NCI-H187 (cell line): ENCODE data around the gene CDC42BPB.

Experiments used
- DNase-seq, 2 experiments: peaks; one replicate each; lab custom pipeline; 2025; lab: John Stamatoyannopoulos, UW

The CDC42BPB gene

DNA sequence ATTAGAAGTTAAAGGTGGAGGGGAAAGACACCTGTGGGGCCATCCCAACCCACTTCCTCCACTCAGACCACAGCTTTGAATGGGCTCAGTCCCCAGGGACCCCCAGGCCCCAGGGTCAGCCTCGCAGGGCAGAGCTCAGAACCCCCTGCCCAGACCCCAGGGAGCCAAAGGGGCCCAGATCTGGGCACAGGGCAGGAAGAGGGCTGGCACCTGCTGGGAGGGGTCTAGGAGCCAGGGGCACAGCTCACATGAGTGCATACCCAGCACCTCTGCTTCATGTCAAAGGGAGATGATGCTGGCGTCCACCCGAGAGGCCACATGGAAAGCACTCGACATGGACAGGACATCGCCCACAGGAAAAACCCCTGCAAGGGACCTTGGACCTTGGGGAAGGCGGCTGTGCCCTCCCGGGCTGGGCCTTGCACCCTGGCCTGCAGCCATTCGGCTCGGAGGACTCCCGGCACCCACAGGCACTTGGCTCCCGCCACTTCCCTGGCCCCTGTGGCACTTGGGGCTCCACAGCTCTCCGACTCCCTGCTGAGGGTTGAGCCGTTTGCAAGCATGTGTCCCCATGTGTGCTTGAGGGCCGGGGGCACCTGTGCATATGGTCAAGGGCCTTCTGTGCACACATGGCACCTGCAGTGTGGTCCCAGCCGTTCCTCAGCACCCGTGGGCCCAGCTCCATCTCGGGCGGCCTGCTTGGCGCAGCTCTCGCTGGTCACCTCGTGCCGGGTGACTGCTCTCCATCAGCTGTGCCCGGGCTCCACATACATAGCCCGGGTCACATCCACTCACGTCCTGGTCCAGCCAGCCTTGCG lies 142.7 kb downstream of the CDC42BPB start:
- no peak for DNase-seq

DNA sequence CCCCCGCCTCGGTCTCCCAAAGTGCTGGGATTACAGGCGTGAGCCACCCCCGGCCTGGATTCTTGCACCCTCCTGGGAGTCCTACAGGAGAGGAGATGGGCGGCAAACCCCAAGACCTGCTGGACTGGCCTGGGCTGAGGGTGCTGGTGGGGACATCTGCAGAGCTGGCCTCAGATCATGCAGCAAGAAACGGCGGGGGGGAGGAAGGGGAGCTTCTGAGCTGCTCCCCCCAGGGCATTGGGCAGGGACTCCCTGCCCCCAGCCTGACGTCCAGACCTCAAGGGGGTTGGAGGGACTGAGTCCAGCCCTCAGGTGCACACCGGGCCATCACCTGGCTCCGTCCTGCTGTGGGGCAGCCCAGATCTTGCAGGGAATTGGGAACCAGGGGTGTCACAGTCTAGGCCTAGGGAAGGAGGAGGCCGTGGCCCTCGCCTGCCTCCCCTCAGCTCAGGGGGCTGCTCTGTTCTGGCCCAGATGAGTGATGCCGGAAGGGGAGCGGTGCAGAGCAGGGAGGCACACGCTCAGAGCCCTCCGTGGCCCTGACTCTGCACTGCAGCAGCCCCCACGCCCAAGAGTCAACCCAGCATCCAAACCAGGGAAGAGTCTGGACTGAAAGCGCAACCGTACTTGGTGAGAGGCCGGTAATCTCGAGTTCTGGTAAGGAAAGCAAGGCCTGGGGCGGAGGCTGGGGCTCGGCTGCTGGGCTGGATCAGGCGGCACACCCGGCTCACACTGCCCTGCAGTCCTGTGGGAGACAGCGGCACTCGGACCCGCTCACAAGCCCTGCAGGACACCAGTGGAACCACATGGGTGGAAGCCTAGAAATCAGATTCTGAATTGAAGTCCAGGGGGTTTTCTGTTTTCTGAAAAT lies 143.8 kb downstream of the CDC42BPB start:
- no peak for DNase-seq

DNA sequence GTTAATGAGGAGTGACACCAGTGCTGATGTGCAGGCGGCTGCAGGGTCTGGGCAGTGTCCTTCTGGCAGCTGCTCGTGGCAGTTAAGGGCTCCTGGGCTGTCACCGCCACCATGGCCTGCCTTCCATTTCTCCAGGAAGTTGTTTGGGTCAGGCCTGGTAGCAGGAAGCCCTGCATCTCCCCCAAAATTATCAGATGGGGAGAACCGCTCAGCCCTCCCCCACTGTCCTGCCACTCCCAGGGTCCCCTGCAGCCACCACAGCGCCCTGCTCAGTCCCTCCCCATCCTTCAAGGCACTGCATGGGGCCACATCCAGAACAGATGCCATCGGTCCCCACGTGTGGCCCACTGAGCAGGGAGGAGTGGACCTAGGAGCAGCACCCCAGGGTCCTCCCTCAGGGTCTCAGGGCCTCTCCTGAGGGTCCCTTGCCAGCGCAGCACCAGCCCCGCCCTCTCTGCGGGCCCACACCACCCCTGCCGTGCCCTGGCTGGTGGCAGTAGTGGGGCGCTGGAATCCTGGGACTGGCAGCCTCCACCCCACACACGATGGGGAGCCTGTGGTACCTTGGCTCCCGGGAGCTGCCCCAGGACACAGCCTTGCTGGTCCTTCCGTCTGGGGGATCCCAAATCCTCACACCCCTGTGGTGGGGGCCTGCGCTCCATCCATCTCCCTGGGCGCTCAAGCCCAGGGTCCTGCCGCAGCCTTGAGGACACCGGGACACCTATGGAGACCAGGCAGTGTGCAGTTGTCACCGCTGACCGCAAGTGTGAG lies 145.2 kb downstream of the CDC42BPB start:
- DNase-seq = no peak

DNA sequence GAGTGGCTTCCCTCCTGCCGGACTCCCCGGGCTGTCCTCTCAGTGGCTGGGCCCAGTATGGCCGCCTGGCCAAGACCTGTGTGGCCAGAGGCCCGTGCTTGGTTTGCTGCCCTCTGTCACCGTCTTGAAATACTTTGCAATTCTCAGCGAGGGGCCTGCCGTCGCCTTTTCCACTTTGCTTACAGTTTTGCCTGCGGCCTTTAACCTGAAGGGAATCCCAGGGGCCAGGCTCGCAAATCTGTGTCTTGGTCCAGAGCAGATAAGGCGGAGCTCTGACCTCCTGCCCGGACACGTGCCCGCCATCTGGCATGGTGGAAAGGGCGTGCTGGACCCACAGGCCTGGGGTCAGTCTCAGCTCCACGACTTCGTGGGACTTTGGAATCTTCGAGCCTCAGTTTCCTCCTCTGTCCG lies 145.8 kb downstream of the CDC42BPB start:
- no peak for DNase-seq

DNA sequence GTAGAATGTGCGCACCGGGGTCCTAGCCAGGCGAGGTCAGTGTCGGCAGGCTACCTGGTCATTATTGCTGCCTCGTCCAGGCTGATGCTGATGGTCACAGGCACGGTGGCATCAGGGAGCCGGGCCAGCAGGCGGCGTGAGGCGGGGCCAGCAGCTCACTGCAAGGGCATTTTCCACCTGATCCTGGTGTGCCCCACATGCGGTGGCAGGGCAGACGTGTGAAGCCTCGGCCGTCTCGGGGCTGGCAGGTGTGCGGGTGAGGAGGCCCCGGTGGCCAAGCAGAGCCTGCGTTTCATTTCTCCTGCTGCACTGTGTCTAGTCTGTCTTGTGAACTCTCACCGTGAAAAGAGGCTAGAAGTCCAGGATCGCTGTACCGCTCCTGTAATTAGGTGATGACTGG lies 146.9 kb downstream of the CDC42BPB start:
- DNase-seq = no peak

DNA sequence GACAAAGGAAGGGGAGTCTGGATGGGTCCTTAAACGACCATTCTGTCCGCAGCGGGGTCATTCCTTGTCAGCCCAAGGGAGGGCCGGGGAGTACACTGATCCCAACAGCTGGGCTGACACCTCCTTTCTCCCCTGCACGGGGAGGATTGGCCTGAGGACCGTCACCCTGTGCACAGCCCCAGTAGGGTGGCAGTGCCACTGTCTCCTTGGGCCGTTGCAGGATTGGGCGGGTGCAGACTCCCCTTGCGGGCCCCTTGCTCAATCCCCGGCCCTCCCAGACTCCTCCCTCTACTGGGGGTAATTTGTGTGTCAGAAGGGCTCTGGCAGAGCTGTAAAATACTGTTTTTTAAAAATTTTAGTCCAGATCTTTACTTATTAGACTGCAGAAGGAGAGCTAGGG lies 147.4 kb downstream of the CDC42BPB start:
- DNase-seq = no peak

DNA sequence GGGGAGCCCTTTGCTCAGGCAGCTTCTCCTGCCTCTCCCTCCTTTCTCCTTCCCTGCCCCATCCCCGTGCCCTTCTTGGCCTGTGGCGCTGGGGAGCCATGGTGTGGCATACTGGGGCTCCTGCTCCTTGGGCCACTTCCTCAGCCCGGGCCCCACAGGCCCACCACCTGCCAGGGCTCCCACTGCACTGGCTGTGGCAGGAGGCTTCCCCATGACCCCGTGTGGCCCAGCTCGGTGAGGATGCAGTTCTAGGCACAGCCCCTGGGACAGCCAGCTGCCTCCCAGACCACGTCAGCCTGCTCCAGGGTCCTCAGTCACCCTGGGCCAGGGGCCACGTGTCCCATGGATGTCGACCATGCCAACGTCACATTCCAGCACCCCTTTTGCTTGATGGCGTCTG lies 147.9 kb downstream of the CDC42BPB start:
- no peak for DNase-seq

DNA sequence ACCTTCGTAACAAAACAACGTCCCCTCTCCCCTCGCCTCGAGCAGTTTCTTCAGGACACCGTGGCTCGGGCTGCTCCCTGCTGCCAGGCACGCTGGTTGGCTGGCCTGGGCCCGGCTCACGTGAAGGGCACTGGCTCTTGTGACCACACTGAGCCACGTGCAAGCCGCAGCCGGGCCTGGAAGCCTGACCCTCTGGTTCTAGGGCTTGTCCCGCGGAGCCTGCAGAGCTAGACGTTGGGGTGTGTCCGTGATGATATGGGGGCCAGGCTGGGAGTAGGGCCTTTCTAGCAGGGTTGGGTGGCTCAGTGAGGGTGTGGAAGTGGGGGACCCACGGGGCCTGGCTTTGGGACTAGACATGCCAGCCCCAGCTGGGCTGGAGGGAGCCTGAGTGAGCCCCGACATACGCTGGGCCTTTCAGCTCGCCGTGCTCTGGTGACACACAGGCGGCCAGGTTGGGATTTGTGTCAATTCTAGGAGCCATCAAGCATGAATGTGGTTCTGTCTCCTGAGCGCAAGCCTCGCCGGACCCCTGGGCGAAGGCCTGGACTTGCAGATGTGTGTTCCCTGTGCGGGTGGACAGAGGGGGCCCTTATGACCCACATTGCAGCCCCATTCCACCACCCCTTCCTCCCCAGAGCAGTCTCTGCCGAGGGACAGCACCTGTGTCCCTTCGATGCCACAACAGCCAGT lies 148.4 kb downstream of the CDC42BPB start:
- no peak for DNase-seq

DNA sequence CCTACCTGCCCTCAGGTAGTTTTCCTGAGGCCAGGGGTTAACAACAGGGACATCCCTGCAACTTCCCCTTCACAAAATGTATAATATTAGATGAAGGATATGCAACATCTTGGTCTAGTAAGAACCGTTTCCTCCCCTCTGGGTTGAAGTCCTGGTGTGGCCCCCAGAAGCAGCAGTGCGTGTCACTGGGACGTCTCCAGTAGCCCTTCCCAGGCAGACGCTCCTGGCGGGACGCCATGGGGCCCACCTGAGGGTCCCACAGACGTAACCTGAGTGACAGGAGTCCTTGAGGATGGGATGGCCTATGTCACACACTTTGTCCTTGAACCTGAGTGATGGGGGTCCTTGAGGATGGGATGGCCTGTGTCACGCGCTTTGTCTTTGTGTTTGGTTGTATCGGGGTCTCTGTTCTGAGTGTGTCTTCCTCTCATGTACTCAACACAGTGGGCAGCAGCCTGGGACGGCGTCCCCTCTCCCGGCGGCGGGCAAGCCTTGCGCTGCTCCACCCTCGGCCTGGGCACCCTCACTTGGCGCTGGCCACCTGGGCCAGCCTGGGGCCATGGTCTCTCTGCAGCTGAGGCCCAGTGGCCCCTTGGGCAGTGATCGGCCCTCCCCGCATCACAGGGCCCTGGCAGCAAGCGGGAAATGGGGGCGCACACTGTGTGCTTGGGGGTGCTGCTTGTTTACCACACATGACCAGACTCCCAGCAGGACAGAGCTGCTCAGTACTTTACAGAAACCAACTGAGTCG lies 149.2 kb downstream of the CDC42BPB start:
- DNase-seq = no peak

DNA sequence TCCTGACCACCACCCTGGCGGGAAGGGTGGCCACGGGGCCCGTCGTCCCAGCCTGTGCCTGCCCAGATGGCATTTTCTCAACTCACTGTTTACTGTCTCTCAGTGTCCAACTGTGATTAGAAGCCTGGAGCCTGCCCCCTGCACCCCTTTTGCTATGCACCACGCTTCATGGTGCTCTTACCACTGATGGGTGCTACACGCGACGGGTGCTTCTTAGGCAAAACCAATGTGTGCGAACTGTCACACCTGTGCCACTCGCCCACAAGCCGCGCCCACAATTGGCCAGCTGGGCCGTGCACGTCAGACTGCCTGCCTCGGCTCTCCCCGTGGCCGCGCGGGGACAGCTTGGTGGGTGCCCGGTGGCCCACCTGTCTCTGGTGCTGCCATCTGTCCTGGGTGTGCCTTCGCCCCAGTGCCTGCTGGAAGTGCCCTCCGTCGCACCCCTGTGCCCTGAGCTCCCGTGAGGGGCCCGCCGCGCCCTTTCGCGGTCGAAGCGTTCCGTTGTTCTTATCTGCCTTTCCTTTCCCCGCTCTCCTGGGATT lies 150.0 kb downstream of the CDC42BPB start:
- no peak for DNase-seq

DNA sequence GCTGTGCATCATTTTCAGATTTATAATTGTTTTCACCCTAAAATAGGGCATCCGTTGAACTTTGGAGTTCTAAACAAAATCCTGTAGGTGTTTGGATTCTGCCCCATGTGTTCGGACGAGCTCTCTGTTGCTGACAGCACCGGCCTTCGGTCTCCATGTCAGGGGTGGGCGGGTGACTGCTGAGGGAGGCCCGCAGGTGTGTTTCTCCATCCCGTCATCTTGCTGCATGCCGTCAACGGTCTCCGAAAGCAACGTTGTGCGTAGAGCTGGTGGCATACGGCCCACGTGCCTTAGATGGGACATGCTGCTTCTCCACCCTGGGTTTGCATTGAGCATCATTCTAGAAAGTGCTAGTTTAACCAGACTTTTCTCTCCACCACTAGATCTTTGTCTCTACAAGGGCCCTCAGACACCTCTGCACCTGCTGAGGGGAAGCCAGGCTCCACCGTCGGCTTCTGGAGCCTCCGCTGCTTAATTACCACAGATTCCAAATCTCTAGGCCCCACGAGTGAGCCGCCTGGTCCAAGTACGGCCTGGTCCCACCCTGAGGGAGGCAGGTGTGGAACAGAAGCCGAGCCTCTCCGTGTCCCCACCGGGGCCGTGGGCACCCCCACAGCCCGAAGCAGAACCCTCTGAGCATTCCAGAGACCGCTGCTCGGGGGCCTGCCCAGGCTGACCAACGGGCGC lies 150.6 kb downstream of the CDC42BPB start:
- DNase-seq = no peak

DNA sequence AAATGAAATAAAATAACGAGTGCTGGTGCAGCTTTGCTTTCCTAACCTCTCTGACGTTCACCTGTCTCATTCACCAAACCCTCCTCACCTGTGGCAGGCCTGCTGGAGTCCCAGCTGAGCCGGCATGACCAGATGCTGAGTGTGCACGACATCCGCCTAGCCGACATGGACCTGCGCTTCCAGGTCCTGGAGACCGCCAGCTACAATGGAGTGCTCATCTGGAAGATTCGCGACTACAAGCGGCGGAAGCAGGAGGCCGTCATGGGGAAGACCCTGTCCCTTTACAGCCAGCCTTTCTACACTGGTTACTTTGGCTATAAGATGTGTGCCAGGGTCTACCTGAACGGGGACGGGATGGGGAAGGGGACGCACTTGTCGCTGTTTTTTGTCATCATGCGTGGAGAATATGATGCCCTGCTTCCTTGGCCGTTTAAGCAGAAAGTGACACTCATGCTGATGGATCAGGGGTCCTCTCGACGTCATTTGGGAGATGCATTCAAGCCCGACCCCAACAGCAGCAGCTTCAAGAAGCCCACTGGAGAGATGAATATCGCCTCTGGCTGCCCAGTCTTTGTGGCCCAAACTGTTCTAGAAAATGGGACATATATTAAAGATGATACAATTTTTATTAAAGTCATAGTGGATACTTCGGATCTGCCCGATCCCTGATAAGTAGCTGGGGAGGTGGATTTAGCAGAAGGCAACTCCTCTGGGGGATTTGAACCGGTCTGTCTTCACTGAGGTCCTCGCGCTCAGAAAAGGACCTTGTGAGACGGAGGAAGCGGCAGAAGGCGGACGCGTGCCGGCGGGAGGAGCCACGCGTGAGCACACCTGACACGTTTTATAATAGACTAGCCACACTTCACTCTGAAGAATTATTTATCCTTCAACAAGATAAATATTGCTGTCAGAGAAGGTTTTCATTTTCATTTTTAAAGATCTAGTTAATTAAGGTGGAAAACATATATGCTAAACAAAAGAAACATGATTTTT lies 151.9 kb downstream of the CDC42BPB start:
- DNase-seq = no peak

DNA sequence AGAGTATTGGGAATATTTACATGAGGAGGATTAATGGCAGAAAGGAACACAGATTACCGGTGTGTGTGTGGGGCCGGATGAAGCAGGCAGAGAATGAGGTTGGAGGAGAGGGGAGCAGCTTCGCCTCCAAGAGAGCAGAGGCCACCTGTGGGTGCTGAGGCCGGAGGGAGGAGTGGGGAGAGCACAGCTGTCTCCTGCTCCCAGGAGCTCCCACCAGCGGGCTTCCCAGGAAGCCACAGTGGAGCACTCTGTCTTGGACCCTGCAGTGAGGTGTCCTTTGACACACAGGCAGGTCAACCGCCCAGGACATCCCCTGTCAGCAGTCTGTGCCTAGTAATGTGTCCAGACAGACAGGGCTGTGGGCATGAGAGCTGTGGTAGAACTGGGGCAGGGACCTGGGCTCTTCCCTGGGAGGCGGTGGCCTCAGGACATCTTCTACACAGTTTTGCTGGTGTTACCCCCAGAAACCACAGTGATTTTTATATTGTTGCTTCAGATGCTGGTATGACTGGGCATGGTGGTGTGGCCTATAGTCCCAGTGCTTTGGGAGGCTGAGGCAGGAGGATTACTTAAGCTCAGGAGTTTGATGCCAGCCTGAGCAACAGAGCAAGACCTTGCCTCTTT lies 153.3 kb downstream of the CDC42BPB start:
- no peak for DNase-seq

DNA sequence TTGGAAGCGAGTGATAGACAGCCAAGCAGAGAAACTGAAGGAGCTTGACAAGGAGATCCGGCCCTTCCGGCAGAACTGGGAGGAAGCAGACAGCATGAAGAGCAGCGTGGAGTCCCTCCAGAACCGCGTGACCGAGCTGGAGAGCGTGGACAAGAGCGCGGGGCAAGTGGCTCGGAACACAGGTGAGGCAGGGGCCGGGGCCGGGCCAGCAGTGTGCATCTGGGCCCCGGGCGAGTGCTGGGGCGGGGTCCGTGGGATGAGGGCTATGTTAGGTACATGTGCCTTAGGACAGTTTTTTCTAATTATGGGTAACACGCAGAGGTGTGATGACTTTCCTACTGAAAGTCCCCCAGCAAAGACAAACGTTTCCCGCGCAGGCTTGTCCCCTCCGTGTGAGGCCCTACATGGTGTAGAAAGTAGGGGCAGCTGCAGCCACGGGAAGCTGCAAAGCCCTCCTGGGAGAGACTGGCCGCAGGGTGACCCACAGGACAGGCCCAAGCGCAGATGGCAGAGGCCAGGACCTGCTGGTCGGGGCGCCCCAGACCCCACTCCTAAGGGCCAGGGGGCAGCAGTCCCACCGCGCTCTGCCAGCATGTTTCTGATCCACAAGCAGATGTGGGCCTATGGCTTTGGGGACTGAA lies 154.0 kb downstream of the CDC42BPB start:
- DNase-seq = no peak

DNA sequence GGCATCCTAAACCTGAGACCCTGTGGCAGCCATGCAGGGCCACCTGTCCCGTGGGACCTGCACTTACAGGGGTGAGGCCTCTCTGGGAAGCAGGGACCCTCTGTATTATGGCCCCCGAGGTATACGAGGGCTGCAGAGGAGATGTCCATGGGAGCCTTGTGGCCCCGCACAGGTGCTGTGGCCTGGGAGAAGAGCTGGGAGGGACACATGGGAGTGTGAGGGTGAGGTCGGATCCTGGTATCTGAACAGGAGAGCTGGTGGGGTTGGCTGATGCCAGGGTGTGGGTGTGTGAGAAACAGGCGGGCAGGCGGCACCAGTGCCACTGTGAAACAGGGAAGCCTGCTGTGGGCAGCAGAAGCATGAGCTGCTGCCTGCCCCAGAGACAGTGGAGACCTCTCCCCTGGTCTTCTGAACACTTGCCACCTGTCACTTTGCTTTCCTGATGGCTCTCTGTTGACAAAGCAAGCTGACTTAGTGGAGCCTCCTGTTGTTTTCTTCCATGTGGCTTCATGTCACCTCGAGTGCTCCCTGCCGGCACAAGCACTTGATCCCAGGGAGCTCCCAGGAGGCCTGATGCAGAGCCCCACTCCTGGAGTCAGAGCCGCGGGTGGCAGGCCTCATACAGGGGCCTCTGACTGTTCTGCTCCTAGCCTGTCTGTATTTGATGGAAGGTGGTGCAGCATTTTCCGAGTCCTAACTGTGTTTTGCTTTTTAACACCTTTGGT lies 154.7 kb downstream of the CDC42BPB start:
- DNase-seq = peak; percentile 34 to 40

DNA sequence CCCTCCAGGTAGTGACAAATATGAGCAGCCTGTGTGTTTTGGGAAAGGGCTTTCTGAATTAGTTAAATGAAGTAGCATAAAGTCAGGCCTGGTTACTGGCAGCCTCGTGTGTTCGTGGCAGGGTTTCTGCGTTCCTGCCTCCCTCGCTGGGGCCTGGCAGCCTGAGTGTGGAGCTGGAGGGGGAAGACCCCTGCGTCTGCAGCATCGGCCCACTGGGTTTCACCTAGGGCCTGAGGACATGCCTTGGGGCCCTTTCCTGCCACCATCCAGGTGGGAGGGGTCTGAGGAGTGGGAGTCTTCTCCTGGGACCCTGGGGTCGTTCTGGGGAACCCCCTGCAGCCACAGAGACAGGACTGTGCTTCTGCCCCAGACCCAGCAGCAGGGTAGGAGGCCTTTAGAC lies 155.3 kb downstream of the CDC42BPB start:
- no peak for DNase-seq

DNA sequence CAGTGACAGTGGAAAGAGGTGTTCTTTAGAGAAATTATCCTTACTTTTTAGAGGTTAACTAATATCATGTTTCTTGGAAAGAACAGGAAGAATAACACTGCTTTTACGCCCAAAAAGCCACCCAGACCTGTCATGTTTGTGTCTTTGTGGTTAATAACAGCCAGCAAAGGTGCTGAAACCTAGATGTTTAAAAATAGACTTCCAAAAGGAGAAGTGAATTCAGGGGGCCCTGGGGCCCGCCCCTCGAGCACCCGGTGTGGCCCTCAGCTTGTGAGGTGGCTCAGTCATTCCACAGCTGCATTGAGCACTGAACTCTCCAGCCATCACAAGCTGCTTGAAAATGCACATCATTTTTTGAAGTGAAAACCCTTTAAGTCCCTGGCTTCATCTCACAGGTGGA lies 155.7 kb downstream of the CDC42BPB start:
- DNase-seq = no peak
